ENCODE results near the gene GGA3.

Gene GGA3

DNA sequence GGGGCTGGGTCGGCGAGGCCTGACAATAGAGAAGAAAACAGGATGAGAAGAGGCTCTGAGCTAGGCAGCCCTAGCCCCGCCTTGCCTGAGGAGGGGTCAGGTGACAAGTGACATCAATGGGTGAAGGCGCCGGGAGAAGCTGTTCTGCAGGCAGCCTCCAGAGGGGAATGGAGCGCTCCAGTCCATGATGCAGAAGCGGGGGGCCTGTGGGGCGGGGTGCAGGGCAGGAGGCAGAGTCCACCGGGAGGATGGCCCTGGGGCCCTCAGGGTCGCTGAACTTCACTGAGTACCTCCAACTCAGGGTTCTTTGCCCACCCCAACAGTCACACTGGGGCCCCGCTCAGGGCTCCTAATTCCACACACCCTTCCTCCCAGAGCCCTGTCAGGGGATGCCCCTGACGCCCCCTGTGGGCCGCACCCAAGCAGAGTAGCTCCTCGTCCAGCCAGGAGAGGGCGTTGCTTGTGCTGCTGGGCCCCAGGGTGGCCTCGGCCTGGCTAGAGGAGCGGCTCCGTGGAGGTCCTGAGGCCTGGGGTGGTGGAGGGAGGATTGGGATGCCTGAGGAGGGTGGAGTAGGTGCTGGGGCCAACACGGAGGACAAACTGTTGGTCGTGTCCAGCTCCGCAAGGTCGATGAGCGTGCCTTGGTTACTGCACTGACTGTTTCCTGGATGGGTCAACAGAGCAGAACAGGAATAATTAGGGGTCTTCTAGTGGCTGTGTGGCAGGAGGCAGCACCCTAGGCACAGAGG is 20.8 kb downstream of the GGA3 start:
- ATAC-seq (ENCODE audit: insufficient read depth, low read depth) (peak; percentile 57), DNase-seq (peak; percentile 49)
- H3K27ac ChIP-seq (ENCODE audit: low read length): no peak overlapping the region; the same call in 1 of the 2 replicates
- peaks cover 99% of the 10 kb centered on the region for H3K36me3 ChIP-seq (ENCODE audit: insufficient read depth, low read length)
- no peak overlapping the region for H3K4me3 ChIP-seq (ENCODE audit: low read depth in 1 of 2, low read length in 2 of 2)
- H3K27me3 ChIP-seq (ENCODE audit: insufficient read depth, low read length, poor library complexity): no peaks in the 10 kb centered on the region
- no peaks in the 10 kb centered on the region for H3K4me1 ChIP-seq (ENCODE audit: insufficient read depth, low read length)
- no peak overlapping the region for H2AFZ ChIP-seq (ENCODE audit: low read depth, low read length)
- H3K4me2 ChIP-seq (ENCODE audit: insufficient read depth, low read length): no peak overlapping the region
- no peak overlapping the region for H3K9ac ChIP-seq (ENCODE audit: low read depth, low read length)
- H3K79me2 ChIP-seq (ENCODE audit: insufficient read depth, low read length): no peaks in the 10 kb centered on the region
- H4K20me1 ChIP-seq (ENCODE audit: insufficient read depth, low read length): peaks cover 22% of the 10 kb centered on the region
- no peak for TF ChIP-seq EZH2 (IDR thresholded peaks at IDR 0.05; ENCODE audit: borderline replicate concordance, low read depth, low read length, severe bottlenecking)
- TF ChIP-seq, protein P1, sequence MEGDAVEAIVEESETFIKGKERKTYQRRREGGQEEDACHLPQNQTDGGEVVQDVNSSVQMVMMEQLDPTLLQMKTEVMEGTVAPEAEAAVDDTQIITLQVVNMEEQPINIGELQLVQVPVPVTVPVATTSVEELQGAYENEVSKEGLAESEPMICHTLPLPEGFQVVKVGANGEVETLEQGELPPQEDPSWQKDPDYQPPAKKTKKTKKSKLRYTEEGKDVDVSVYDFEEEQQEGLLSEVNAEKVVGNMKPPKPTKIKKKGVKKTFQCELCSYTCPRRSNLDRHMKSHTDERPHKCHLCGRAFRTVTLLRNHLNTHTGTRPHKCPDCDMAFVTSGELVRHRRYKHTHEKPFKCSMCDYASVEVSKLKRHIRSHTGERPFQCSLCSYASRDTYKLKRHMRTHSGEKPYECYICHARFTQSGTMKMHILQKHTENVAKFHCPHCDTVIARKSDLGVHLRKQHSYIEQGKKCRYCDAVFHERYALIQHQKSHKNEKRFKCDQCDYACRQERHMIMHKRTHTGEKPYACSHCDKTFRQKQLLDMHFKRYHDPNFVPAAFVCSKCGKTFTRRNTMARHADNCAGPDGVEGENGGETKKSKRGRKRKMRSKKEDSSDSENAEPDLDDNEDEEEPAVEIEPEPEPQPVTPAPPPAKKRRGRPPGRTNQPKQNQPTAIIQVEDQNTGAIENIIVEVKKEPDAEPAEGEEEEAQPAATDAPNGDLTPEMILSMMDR (IDR thresholded peaks at IDR 0.05; ENCODE audit: borderline replicate concordance, extremely low read depth, low read length, poor library complexity, severe bottlenecking): peak; percentile 75
- no peaks in the 10 kb centered on the region for H3K9me3 ChIP-seq (ENCODE audit: insufficient read depth, low read length, severe bottlenecking)

DNA sequence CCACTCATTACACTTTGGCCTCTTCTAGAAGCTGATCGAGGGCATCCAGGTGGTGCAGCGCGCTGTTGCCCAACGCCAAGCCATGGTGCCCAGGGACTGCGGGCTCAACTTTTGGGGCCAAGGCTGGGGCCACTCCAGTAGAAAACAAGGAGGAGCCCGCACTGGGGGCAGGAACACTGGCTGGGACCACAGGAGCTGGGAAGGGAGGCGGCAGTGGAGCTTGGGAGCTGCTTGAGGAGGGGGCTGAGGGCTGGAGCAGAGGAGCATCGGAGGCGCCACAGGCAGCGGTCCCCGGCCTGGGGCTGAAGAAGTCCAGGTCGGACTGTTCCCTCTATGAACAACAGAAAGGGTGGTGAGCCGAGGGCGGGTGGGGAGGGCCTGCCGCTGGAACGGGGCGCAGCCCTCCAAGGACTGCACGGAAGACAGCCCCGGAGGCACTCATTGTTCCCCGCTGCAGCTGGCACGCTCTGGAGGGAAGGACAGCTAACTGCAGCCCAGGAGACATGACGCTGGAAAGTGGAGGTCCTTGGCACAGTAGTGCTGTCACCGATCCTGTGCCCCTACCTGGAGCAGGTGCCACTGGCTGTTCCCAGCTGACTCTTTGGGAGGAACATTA is 21.5 kb downstream of the GGA3 start:
- TF ChIP-seq, protein P1 (IDR thresholded peaks at IDR 0.05; ENCODE audit: borderline replicate concordance, extremely low read depth, low read length, poor library complexity, severe bottlenecking): no peak
- no peak for TF ChIP-seq EZH2 (IDR thresholded peaks at IDR 0.05; ENCODE audit: borderline replicate concordance, low read depth, low read length, severe bottlenecking)
- Histone ChIP-seq H3K79me2 (ENCODE audit: insufficient read depth, low read length) (no peaks in the 10 kb centered on the region), H3K9ac (ENCODE audit: low read depth, low read length) (no peak overlapping the region), H3K27ac (ENCODE audit: low read length) (no peak overlapping the region), H3K27me3 (ENCODE audit: insufficient read depth, low read length, poor library complexity) (no peaks in the 10 kb centered on the region), H3K4me1 (ENCODE audit: insufficient read depth, low read length) (no peaks in the 10 kb centered on the region), H4K20me1 (ENCODE audit: insufficient read depth, low read length) (peaks cover 22% of the 10 kb centered on the region), H3K4me2 (ENCODE audit: insufficient read depth, low read length) (no peak overlapping the region), H2AFZ (ENCODE audit: low read depth, low read length) (no peak overlapping the region), H3K36me3 (ENCODE audit: insufficient read depth, low read length) (peaks cover 99% of the 10 kb centered on the region), H3K9me3 (ENCODE audit: insufficient read depth, low read length, severe bottlenecking) (no peaks in the 10 kb centered on the region), H3K4me3 (ENCODE audit: low read depth in 1 of 2, low read length in 2 of 2) (no peak overlapping the region)
- ATAC-seq (ENCODE audit: insufficient read depth, low read depth) (no peak), DNase-seq (no peak)

DNA sequence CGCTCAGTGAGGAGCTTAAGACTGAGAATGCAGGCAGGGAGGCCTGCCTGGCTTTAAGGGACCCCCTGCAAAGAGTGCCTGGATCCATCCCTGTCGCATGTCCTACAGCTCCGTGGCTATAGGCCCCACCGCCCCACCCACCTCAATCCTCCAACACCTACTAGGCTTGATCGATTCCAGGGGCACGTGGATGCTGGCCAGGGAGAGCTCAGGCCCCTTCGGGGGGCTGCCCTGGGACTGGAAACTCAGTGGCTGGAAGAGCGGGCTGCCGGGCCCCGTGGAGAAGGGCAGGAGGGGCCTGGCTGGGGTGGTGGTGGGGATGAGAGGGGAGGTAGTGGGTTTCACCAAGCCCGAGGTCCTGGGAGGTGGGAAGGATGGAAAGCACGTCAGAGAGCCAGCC is 22.2 kb downstream of the GGA3 start:
- Histone ChIP-seq H3K27ac (ENCODE audit: low read length) (no peak overlapping the region), H2AFZ (ENCODE audit: low read depth, low read length) (no peak overlapping the region), H3K4me3 (ENCODE audit: low read depth in 1 of 2, low read length in 2 of 2) (no peak overlapping the region), H3K36me3 (ENCODE audit: insufficient read depth, low read length) (peaks cover 99% of the 10 kb centered on the region), H3K4me2 (ENCODE audit: insufficient read depth, low read length) (no peak overlapping the region), H4K20me1 (ENCODE audit: insufficient read depth, low read length) (peaks cover 22% of the 10 kb centered on the region), H3K4me1 (ENCODE audit: insufficient read depth, low read length) (no peaks in the 10 kb centered on the region), H3K79me2 (ENCODE audit: insufficient read depth, low read length) (no peaks in the 10 kb centered on the region), H3K9ac (ENCODE audit: low read depth, low read length) (no peak overlapping the region), H3K9me3 (ENCODE audit: insufficient read depth, low read length, severe bottlenecking) (no peaks in the 10 kb centered on the region), H3K27me3 (ENCODE audit: insufficient read depth, low read length, poor library complexity) (no peaks in the 10 kb centered on the region)
- DNase-seq: no peak
- TF ChIP-seq, protein P1 (IDR thresholded peaks at IDR 0.05; ENCODE audit: borderline replicate concordance, extremely low read depth, low read length, poor library complexity, severe bottlenecking): no peak
- ATAC-seq (ENCODE audit: insufficient read depth, low read depth): 0 out of 3 replicates have a peak, but pooled peaks have one; percentile 1
